Activated gamma-delta T cell treated with Interleukin-2 at 50 U/mL for 16 hours (primary cell): ENCODE data around the gene BTNL9.
"Not testable (repeated sequence)": the region's sequence is repeated elsewhere in the genome, so short reads cannot be mapped to it uniquely, and the experiment has no call there.

Source experiments
- DNase-seq: peaks from one replicate; pipeline ENCODE4 v3.0.0-alpha.2; 2020

The BTNL9 gene

DNA sequence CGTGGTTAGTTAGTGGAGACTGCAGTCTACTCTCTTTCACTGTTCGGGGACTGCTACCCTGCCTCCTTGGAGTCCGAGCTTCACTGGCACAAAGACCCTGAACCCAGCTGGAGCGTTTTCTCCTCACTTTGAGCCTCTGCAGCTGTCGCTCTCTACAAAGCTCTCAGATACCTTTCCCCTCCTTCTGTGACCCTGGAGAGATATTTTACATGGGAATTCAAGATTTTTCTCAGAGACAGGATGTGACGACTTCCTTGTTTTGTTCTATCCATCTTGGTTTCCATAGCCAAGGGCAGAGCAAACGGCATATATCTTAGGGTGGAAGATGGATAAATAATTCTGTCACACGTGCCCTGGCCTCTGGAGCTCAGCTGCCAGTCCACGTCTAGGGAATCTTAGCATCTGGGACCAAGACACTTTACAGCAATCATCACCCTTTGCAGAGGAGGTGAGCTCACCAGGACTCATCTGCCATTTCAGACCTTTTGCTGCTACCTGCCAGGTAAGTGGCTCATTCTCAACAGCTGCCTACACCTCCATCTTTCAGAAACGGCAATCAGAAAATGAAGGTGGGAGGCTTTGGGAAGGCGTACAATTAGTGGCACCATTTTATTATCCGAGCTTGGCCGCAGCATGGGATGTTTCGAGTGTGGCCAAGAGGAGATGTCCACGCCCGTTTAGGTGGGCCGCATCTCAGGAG, at the start of gene BTNL9:
Gene BTNL9, plus strand, starts transcription at position 336 of the 700 bp plus-strand sequence. CDS start 5,224 bp downstream, outside the sequence.
- DNase-seq, result no peak

GRCh38 chr5:180990882-180991242, 49.2 kb upstream of the BTNL9 start:
- DNase-seq, result no peak

DNA sequence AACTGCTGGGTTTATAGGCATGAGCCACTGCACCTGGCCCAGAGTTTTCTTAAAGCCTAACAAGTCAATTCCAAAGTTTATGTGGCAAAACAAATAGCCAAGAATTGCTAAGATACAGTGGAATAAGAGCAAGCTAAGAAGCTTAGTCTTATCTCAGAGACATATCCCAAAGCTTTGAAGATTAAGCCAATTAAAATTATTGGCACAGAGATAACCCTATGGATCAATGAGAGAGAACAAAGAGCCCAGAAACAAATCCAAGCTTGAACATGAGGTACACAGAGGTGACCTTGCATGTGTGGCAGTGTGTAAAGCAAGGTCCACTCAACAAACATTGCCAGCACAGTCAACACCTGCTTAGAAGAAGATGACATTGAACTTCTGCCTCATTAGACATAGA, 38.1 kb upstream of the BTNL9 start:
- DNase-seq, result no peak

DNA sequence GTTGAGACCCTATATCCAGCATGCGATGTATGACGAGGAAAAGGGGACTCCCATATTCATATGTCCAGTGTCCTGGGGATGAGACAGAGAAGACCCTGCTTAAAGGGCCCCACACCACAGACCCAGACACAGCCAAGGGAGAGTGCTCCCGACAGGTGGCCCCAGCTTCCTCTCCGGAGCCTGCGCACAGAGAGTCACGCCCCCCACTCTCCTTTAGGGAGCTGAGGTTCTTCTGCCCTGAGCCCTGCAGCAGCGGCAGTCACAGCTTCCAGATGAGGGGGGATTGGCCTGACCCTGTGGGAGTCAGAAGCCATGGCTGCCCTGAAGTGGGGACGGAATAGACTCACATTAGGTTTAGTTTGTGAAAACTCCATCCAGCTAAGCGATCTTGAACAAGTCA, 34.3 kb upstream of the BTNL9 start:
- DNase-seq, result no peak

DNA sequence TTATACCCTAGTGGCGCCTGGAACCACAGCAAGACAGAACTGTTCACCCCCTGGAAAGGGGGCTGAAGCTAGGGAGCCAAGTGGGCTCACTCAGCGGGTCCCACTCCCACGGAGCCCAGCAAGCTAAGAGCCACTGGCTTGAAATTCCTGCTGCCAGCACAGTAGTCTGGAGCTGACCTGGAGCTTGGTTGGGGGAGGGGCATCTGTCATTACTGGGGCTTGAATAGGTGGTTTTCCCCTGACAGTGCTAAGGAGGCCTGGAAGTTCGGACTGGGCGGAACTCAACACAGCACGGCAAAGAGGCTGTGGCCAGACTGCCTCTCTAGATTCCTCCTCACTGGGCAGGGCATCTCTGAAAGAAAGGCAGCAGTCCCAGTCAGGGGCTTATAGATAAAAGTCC, 31.9 kb upstream of the BTNL9 start:
- no peak for DNase-seq

GRCh38 chr5:181010018-181010417, 30.0 kb upstream of the BTNL9 start:
- DNase-seq, result not testable (repeated sequence)

DNA sequence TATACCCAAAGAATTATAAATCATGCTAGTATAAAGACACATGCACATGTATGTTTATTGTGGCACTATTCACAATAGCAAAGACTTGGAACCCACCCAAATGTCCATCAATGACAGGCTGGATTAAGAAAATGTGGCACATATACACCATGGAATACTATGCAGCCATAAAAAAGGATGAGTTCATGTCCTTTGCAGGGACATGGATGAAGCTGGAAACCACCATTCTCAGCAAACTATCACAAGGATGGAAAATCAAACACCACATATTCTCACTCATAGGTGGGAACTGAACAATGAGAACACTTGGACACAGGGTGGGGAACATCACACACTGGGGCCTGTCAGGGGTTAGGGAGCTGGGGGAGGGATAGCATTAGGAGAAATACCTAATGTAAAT, 25.4 kb upstream of the BTNL9 start:
- DNase-seq, result not testable (repeated sequence)

GRCh38 chr5:181017448-181017847, 22.6 kb upstream of the BTNL9 start:
- DNase-seq, result not testable (repeated sequence)

- DNase-seq, result no peak
Observed at GRCh38 chr5:181020688-181021087, 19.4 kb upstream of the BTNL9 start.

- no peak for DNase-seq
Observed at GRCh38 chr5:181024245-181025064, 15.6 kb upstream of the BTNL9 start.

GRCh38 chr5:181027452-181028031, 12.5 kb upstream of the BTNL9 start:
- no peak for DNase-seq

DNA sequence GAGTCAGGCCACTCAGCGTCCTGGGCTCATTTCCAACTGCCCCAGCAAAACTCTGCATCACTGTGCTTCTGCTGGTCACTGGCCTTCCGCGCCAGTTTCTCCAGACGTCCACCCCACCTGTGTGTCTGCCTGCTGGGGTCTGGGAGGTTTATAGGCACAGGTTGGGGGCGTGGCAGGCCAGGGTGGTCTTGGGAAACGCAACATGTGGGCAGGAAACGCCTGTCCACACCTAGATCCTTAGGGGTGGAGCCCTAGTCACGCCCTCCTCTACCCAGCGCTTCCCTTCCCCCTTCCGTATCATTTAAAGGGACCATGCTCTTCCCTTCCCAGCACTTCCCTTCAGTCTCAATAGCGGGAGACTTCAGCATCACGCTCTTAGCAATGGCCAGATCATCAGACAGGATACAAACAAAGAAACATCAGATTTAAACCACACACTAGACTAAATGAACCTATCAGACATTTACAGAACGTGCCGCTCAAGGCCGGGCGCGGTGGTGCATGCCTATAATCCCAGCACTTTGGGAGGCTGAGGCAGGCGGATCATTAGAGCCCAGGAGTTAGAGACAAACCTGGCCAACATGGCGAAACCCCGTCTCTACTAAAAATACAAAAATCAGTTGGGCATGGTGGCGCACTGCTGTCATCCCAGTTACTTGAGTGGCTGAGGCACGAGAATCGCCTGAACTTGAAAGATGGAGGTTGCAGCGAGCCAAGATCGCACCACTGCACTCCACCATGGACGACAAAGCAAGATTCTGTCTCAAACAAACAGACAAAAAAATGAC, 11.8 kb upstream of the BTNL9 start:
- no peak for DNase-seq

- no peak for DNase-seq
Observed at GRCh38 chr5:181031716-181032115, 8.3 kb upstream of the BTNL9 start.

DNA sequence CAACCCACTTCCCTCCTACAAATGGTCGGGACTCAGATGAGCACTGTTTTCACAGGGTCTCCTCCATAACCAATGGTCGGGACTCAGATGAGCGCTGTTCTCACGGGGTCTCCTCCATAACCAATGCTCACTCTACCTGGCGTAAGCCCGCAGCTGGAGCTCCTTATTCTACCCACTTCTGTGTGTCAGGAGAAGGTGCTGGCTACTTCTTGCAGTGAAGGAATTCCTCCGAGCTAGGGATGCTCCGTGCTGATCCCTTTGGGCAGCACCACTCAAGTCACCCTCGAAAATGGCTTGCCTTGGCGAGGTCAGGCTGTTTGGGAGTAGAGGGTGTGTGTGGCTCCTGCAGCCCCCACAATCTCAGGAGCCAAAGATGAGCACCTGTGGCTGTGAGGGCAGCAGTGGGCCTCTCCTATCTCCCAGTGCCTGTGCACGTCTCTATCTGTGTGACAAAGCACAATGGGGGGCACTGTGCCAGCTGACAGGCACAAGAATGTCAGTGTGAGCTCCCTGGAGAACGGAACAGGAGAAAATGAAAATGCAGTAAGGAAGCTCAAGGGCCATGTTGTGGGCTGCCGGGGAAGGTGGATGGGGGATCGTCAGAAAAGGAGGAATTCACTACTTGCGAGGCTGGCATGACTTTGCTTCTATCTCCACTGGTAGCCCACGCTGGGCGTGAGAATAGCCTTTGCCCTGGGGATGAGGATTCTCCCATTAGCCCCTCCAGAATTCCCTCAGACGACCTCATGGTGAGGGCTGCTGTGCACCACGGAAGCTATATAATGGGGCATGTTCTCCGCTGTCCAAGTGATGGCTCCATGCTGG, 3.9 kb upstream of the BTNL9 start:
- DNase-seq, result no peak

DNA sequence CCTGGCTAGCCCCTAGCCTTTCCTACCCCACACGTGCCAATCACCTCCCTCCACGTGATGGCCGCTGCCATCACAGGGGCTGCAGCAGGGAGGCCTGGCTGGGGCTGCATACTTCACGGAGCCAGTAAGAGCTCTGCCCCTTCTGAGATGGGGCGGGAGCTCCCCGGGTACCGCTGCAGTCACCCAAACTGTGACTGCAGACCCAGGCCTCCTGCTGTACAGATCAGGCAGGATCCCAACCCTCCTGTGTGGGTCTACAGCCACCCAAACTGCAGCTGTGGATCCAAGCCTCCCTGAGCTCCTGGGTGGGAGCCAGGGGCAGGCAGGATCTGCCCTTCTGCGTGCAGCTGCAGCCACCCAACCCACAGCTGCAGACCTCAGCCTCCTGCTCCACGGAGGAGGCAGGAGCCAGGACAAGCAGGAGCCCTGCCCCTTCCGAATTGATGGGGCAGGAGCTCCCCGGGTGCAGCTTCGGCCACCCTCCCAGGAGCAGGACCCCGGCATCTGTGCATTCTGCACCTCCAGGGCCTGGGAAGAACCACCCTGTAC, 3.2 kb upstream of the BTNL9 start:
- DNase-seq, result no peak

DNA sequence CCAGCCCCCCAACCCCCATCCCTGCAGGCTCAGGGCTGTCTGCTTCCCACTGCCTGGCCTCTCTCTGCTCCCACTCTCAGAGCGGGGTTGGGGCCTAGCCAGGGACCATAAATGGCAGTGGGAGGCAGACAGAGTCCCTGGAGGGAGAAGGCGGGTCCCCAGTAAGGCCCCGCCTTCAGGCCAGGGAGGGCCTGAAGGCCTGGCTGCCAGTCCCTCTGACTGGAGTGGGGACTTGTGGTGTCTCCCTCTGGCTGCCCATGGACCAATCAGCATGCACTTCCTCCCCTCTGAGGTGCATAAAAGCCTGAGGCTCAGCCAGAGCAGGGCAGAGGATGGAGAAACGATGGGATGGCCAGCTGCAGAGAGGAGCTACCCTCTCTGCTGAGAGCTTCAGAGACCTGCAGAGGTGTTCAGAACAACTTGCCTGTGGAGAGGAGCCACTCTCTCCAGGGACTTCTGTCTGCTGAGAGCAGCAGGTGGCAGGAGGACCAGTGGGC, 2.7 kb upstream of the BTNL9 start:
- no peak for DNase-seq

- DNase-seq, result no peak
Observed at GRCh38 chr5:181039471-181039870, 595 bp upstream of the BTNL9 start.

DNA sequence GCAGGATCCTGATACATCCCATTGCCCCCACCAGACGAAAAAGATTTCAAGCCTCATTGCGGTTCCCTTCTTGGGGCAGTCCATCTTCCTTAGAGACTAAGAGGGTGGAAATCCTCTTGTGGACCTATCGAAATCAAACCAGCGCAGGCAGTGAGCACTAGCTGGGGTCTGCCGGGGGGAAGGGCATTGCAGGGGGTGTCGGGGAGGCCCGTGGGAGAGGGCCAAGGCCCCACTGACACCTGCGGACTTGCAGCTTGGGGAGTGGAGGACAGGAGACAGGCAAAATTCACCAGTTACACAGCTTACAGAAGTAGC, 522 bp downstream of the BTNL9 start:
- no peak for DNase-seq

GRCh38 chr5:181041043-181041442, 977 bp downstream of the BTNL9 start:
- no peak for DNase-seq

GRCh38 chr5:181042036-181042713, 2.1 kb downstream of the BTNL9 start:
- no peak for DNase-seq

GRCh38 chr5:181042722-181043121, 2.7 kb downstream of the BTNL9 start:
- DNase-seq, result no peak
